ENCODE measurements around the gene TRIM44.
"Not testable (repeated sequence)": the region's sequence is repeated elsewhere in the genome, so short reads cannot be mapped to it uniquely, and the experiment has no call there.

TRIM44 gene

GRCh38 chr11:35721651-35722282 is 59.2 kb downstream of the TRIM44 start:
- no peak for DNase-seq

- DNase-seq, result no peak
Observed at GRCh38 chr11:35722641-35723040, 60.1 kb downstream of the TRIM44 start.

GRCh38 chr11:35723493-35723892 is 60.9 kb downstream of the TRIM44 start:
- no peak for DNase-seq

DNA sequence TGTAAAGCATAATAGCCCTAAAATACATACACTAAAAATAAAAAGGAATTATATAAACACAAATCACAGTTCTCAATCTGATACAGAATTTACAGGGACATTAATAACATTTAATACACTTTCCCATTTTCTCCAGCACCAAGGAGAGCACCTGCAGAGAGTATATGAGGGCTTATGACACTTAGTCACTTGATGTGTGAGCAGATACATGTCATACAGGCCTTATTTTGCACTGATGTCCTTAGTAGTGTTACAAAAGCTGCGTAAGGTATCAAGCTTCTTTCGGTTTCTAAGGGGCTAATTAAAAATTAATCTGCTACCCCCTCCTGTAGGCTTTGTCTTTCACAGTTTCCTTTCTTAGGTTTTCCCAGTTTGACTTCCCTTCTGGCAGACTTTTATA is 61.3 kb downstream of the TRIM44 start:
- no peak for DNase-seq

DNA sequence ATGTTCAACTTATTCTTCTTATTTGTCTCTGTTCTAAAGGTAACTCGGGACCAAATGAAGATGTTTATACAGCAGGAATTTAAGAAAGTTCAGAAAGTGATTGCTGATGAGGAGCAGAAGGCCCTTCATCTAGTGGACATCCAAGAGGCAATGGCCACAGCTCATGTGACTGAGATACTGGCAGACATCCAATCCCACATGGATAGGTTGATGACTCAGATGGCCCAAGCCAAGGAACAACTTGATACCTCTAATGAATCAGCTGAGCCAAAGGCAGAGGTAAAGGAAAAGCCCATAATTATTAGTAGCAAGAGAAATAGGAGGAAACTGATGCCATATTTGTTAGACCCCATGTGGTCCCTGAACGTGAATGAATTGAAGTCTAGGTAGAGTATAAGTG is 63.3 kb downstream of the TRIM44 start:
- DNase-seq, result no peak

DNA sequence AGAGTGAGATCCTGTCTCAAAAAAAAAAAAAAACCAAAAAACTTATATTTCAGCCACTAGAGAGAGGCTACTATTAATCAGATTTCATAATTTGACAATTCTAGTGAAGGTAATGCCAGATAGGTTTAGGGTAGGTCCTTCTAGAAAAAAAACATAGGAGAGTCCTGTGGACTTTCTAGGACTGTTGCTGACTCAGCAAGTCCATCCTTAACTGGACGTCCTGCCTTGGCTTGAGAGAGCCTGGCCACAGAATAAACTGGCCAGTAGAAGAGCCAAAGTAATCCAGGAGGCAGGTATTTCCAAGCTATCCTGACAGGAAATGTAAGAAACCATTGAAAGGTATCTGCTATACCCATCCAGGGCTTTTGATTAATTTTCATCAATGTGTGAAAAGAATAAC is 64.6 kb downstream of the TRIM44 start:
- DNase-seq, result no peak

DNA sequence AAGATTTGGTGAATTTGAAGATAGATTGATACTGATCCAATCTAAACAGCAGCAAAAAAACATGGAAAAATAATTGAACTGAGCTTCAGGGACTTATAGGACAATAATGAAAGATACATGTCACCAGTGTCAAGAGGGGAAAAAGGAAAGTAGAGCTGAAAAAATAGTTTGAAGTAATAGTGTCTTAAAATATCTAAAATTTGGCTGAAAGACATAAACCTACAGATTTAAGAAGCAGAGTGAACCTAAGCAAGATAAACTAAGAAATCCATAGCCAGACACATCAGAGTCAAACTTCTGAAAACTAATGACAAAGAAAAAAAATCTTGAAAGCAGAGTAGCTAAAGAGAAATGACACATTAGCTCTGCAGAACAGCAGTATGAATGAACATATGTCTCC is 67.7 kb downstream of the TRIM44 start:
- no peak for DNase-seq

GRCh38 chr11:35734669-35735410 is 72.3 kb downstream of the TRIM44 start:
- no peak for DNase-seq

DNA sequence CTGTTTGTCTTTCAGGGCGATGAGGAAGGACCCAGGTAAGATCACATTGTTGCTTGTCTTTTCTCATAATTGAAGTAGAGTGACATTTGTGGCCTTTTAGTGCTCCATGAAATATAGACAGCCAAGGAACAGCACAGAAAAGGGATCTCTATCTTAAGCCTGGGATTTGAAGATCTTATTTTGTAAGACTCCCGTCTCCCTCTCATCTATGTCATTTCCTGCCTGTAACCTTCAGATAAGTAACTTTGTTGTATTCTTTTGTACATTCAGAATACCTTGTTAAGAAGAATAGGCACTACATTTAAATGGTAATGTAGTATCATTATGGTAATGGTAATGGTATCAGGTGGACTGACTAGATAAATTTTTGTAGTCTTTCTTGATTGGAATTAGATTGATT is 72.8 kb downstream of the TRIM44 start:
- no peak for DNase-seq

- DNase-seq, result no peak
Observed at GRCh38 chr11:35735903-35736302, 73.3 kb downstream of the TRIM44 start.

GRCh38 chr11:35736952-35737351 is 74.4 kb downstream of the TRIM44 start:
- no peak for DNase-seq

GRCh38 chr11:35740061-35740799 is 77.7 kb downstream of the TRIM44 start:
- no peak for DNase-seq

- no peak for DNase-seq
Observed at GRCh38 chr11:35742707-35743454, 80.3 kb downstream of the TRIM44 start.

- no peak for DNase-seq
Observed at GRCh38 chr11:35746356-35747153, 84.0 kb downstream of the TRIM44 start.

DNA sequence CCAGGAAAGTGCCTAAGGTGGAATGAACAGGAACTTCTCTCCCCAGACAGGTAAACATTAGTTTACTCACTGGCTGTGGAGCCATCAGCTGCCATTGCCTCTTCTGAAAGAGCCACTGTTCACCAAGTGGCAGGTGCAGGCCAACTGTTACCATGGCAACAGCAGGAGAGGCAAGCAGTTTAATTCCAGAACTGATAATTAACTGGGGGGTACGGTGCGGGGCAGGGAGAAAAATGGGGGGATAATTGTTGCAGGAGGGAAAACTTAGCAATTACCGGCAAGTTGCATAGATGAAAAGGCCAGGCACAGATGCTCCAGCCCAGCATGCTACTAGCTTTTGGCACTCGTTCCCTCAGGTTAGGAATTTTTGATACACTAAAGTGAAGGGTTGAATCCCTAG is 85.1 kb downstream of the TRIM44 start:
- DNase-seq, result no peak

DNA sequence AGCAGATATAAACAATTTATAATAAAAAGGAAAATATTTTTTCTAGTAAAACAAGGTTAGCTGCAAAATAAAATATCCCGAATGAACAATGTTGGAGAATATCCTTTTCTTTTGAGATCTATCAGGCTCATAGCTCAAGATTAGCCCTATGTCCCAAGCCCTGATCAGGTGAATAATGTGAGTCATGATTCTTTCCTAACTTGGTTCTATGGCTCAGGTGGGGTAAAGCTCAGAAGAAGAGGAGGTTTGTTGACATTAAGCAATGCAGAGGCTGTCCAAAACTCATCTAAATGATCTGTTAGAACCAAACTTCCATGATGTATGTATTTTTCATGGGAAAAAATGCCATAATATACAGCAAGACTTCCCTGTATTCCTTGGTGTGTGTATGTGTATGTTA is 86.1 kb downstream of the TRIM44 start:
- DNase-seq, result no peak

GRCh38 chr11:35750315-35750714 is 87.7 kb downstream of the TRIM44 start:
- DNase-seq, result no peak

GRCh38 chr11:35750981-35751663 is 88.5 kb downstream of the TRIM44 start:
- no peak for DNase-seq

DNA sequence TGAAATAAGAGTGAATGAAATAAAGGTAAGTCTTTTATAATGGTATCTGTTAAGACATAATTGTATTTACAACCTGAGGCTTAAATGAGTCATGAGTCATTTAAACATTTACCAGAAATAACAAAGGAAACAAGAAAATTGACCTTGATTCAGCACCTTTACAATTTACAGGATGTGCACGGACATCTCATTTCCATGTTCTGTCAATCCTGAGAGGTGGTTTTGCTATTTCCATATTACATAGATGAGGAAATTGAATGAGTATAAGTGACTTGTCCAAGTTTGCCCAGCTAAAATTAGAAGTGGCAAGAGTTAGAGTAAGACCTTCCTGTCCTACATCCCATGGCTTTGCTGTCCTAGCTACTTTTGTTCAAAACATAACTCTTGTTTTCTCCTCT is 89.1 kb downstream of the TRIM44 start:
- DNase-seq, result no peak

- no peak for DNase-seq
Observed at GRCh38 chr11:35752115-35752514, 89.5 kb downstream of the TRIM44 start.

DNA sequence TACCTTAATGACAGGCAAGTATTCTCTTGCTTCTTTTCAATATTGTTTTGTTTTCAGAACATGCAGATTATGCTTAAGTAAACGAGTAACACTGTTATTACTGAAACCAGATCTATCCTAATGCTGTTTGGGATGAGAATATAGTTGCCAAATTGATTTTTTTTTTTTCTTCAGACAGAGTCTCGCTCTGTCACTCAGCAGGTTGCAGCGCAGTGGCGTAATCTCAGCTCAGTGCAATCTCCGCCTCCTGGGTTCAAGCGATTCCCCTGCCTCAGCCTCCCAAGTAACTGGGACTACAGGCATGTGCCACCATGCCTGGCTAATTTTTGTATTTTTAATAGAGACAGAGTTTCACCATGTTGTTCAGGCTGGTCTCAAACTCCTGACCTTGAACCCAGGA is 91.0 kb downstream of the TRIM44 start:
- not testable (repeated sequence) for DNase-seq

DNA sequence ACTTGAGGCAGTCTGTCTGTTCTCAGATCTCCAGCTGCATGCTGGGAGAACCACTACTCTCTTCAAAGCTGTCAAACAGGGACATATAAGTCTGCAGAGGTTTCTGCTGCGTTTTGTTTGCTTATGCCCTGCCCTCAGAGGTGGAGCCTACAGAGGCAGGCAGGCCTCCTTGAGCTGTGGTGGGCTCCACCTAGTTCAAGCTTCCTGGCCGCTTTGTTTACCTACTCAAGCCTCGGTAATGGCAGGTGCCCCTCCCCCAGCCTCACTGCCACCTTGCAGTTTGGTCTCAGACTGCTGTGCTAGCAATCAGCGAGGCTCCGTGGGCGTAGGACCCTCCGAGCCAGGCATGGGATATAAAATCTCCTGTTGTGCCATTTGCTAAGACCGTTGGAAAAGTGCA is 97.4 kb downstream of the TRIM44 start:
- not testable (repeated sequence) for DNase-seq

All from 8988T (cell line).